Nephron (organoid): ENCODE results near the gene F7.
A peak's percentile ranks its signal among the peaks of the same experiment; 100 is the strongest.
"Not testable (repeated sequence)": the region's sequence is repeated elsewhere in the genome, so short reads cannot be mapped to it uniquely, and the experiment has no call there.

Source experiments
- H3K27ac Mint-ChIP-seq, 3 experiments: 2 replicates each; pipeline ENCODE4 v1.8.0; 2020; ENCODE audit warnings: mixed read lengths in 3 of 3, mild to moderate bottlenecking in 2 of 3, moderate library complexity in 1 of 3
- H3K27me3 Mint-ChIP-seq: 2 replicates; pipeline ENCODE4 v1.8.0; 2021; ENCODE audit warnings: low read depth, mild to moderate bottlenecking, moderate library complexity, mixed read lengths
- H3K36me3 Mint-ChIP-seq: 2 replicates; pipeline ENCODE4 v1.8.0; 2020; ENCODE audit warnings: low read depth, mixed read lengths
- H3K4me1 Mint-ChIP-seq: 2 replicates; pipeline ENCODE4 v1.8.0; 2020; ENCODE audit warnings: mixed read lengths
- H3K4me3 Mint-ChIP-seq, 3 experiments: 2 replicates each; pipeline ENCODE4 v1.8.0; 2020; ENCODE audit warnings: mild to moderate bottlenecking in 3 of 3, mixed read lengths in 3 of 3, moderate library complexity in 2 of 3
- H3K9me3 Mint-ChIP-seq: 2 replicates; pipeline ENCODE4 v1.8.0; 2020; ENCODE audit warnings: mixed read lengths
- TF ChIP-seq, protein P1 (sequence below), 3 experiments: fragments of 200-600 bp; sonication (generic); IDR thresholded peaks; one replicate each; pipeline ENCODE4 v1.5.0; 2021; ENCODE audit warnings: antibody characterized with exemption in 3 of 3; ENCODE audit not compliant: unreplicated experiment in 3 of 3

Gene F7

DNA sequence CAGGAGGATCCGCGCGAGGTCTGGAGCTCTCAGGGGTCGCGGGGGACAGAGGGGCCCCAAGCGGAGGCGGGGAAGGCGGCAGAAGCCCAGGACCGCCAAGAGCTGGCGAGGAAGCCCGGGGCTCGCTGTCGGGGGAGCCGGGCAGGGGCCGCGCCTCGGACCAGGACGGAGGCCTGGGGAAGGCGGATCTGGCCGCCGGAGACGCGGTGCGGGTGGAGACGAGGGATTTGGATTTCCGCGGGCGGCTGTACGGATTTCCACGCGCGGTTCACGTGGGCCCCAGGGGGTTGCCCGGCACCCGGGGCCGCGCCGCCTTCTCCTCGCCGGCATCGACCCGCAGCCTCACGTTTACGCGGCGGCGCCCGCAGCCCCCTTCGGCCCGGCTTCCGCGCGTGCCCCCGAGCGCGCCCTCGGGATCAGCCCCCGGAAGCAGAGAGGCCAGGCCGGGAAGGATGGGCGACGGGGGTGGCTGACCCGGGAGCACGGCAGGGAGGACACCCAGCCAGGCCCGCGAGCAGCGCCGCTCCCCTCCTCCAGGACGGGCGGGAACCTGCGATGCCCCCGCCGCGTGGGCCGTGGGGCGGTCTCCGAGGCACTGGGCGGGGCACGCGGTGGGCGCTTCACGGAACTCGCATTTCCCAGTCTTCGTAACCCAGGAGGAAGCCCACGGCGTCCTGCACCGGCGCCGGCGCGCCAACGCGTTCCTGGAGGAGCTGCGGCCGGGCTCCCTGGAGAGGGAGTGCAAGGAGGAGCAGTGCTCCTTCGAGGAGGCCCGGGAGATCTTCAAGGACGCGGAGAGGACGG lies 4.7 kb downstream of the F7 start:
- no peaks in the 10 kb centered on the region for H3K4me1 Mint-ChIP-seq
- no peak overlapping the region for H3K27ac Mint-ChIP-seq
- peaks cover 14% of the 10 kb centered on the region for H3K27me3 Mint-ChIP-seq
- TF ChIP-seq, protein P1, sequence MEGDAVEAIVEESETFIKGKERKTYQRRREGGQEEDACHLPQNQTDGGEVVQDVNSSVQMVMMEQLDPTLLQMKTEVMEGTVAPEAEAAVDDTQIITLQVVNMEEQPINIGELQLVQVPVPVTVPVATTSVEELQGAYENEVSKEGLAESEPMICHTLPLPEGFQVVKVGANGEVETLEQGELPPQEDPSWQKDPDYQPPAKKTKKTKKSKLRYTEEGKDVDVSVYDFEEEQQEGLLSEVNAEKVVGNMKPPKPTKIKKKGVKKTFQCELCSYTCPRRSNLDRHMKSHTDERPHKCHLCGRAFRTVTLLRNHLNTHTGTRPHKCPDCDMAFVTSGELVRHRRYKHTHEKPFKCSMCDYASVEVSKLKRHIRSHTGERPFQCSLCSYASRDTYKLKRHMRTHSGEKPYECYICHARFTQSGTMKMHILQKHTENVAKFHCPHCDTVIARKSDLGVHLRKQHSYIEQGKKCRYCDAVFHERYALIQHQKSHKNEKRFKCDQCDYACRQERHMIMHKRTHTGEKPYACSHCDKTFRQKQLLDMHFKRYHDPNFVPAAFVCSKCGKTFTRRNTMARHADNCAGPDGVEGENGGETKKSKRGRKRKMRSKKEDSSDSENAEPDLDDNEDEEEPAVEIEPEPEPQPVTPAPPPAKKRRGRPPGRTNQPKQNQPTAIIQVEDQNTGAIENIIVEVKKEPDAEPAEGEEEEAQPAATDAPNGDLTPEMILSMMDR (IDR thresholded peaks at IDR 0.05; ENCODE audit: unreplicated experiment in 3 of 3), result no peak
- no peaks in the 10 kb centered on the region for H3K9me3 Mint-ChIP-seq
- H3K36me3 Mint-ChIP-seq, result no peaks in the 10 kb centered on the region
- H3K4me3 Mint-ChIP-seq, result peak overlapping the region; percentile 49 to 60 (median 54)

DNA sequence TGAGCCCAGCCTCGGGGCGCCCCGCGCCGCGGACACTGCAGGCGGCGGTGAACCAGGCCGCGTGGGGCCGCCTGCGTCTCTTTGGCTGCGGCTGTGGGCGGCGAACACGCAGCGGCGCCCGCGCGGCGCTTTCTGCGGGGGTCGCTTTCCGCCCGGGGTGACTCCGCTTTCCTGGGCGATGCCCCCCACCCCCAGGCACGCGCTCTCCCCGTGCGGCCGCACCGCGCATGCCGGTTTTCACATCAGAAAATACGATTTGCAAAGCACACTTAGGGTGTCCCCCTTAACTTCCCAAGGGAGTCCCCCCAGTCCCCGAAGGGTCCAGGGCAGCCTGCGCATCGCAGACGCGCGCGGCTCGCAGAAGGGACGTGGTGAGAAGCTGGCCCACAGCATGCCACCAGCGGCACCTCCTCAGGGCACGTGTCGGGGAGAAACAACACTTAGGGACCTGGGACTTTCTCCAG lies 5.3 kb downstream of the F7 start:
- peaks cover 14% of the 10 kb centered on the region for H3K27me3 Mint-ChIP-seq
- H3K9me3 Mint-ChIP-seq, result no peaks in the 10 kb centered on the region
- no peaks in the 10 kb centered on the region for H3K4me1 Mint-ChIP-seq
- H3K4me3 Mint-ChIP-seq, result peak overlapping the region; percentile 19 to 59 (median 49)
- no peaks in the 10 kb centered on the region for H3K36me3 Mint-ChIP-seq
- TF ChIP-seq, protein P1 (IDR thresholded peaks at IDR 0.05; ENCODE audit: unreplicated experiment in 3 of 3), result no peak
- no peak overlapping the region for H3K27ac Mint-ChIP-seq

- peaks cover 14% of the 10 kb centered on the region for H3K27me3 Mint-ChIP-seq
- not testable (repeated sequence) for H3K36me3 Mint-ChIP-seq, H3K4me3 Mint-ChIP-seq, H3K9me3 Mint-ChIP-seq, H3K27ac Mint-ChIP-seq, H3K4me1 Mint-ChIP-seq
Measured at GRCh38 chr13:113111821-113112220, 6.2 kb downstream of the F7 start.

DNA sequence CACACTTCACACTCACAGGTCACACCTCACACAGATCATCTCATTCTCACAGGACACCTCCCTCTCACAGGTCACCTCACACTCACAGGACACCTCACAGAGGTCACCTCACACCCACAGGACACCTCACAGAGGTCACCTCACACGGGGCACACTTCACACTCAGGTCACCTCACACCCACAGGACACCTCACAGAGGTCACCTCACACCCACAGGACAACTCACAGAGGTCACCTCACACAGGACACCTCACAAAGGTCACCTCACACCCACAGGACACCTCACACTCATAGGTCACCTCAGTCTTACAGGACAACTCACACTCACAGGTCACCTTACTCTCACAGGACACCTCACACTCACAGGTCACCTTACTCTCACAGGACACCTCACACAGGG lies 6.9 kb downstream of the F7 start:
- H3K9me3 Mint-ChIP-seq, H3K4me3 Mint-ChIP-seq, H3K27ac Mint-ChIP-seq, H3K4me1 Mint-ChIP-seq, H3K36me3 Mint-ChIP-seq: not testable (repeated sequence)
- H3K27me3 Mint-ChIP-seq, result peaks cover 14% of the 10 kb centered on the region

DNA sequence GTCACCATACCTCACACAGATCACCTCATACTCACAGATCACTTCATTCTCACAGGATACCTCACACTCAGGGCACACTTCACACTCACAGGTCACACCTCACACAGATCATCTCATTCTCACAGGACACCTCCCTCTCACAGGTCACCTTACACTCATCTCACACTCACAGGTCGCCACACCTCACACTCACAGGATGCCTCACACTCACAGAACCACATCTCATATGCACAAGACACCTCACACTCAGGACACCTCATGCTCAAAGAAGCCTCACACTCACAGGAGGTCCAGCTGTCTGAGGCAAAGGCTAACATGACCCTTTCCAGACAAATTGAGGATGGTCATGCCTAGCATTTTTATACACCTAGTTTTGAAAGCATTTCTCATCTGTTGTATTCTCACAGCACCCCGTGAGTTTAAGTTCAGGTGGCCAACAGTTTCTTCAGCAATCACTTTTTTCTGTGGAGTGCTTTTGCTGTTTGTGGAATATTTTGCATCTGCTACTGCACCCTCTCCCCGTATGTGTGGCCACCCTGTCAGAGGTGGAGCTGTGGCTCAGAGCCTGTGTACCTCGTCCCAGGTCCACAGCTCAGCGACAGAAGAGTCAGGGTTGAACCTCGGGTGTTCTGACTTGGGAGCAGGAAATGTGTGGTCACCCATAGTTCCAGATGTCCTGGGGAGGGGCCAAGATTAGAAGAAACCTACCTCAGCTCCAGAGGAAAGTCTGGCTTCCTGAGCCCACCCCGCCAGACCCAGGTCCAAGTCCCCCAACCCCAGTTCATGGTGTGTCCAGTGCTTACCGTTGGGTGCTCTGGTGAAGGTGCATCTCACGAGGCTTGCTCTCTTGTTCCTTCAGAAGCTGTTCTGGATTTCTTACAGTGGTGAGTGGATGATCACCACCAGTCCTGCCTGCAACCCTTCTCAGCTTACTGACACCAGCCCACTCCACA lies 7.6 kb downstream of the F7 start:
- Mint-ChIP-seq H3K27me3 (peaks cover 14% of the 10 kb centered on the region), H3K9me3 (no peaks in the 10 kb centered on the region), H3K4me1 (no peaks in the 10 kb centered on the region), H3K27ac (no peak overlapping the region), H3K36me3 (no peaks in the 10 kb centered on the region), H3K4me3 (no peak overlapping the region)
- TF ChIP-seq, protein P1 (IDR thresholded peaks at IDR 0.05; ENCODE audit: unreplicated experiment in 3 of 3), result no peak

GRCh38 chr13:113113846-113114271 lies 8.3 kb downstream of the F7 start:
- Mint-ChIP-seq H3K27ac (no peak overlapping the region), H3K9me3 (no peaks in the 10 kb centered on the region), H3K27me3 (peaks cover 14% of the 10 kb centered on the region), H3K4me1 (no peaks in the 10 kb centered on the region), H3K4me3 (no peak overlapping the region), H3K36me3 (no peaks in the 10 kb centered on the region)
- TF ChIP-seq, protein P1 (IDR thresholded peaks at IDR 0.05; ENCODE audit: unreplicated experiment in 3 of 3), result no peak
